Mammary epithelial cell (primary cell): ENCODE measurements around the gene PITPNM2.

Source experiments
- EZH2 ChIP-seq: IDR thresholded peaks from 2 replicates; pipeline ENCODE4 v1.6.1; 2012; ENCODE audit warnings: low read length, inconsistent platforms, borderline replicate concordance
- TF ChIP-seq, protein P1 (sequence below), 2 donors: IDR thresholded peaks in 1 of 2; conservative IDR thresholded peaks in 1 of 2; 2 replicates each; pipeline ENCODE4 v1.5.1; 2011 to 2012; ENCODE audit warnings: inconsistent platforms in 2 of 2, low read length in 2 of 2, mild to moderate bottlenecking in 2 of 2, control low read depth in 1 of 2, low read depth in 1 of 2; ENCODE audit not compliant: insufficient read depth in 1 of 2; ENCODE audit errors: extremely low read depth in 1 of 2

DNA sequence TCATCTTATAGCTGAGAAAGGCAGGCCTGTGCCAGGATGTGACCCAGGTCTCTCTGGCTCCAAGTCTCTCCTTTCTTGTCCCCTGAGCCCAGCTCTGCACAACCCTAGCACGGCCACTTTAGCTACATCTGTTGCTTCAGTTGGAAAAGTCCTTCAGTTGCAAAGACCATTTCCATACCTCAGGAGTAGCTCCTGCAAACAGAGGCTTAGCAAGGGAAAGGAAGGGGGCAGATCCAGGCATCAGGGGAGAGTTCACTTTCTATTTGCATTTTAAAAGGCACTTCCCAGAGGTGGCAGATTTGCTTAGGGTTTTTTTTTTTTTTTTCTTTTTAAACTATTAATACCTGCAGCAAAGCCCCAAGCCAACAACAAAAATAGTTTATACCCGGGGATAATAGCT, 3.0 kb upstream of the PITPNM2 start:
- TF ChIP-seq, protein P1, sequence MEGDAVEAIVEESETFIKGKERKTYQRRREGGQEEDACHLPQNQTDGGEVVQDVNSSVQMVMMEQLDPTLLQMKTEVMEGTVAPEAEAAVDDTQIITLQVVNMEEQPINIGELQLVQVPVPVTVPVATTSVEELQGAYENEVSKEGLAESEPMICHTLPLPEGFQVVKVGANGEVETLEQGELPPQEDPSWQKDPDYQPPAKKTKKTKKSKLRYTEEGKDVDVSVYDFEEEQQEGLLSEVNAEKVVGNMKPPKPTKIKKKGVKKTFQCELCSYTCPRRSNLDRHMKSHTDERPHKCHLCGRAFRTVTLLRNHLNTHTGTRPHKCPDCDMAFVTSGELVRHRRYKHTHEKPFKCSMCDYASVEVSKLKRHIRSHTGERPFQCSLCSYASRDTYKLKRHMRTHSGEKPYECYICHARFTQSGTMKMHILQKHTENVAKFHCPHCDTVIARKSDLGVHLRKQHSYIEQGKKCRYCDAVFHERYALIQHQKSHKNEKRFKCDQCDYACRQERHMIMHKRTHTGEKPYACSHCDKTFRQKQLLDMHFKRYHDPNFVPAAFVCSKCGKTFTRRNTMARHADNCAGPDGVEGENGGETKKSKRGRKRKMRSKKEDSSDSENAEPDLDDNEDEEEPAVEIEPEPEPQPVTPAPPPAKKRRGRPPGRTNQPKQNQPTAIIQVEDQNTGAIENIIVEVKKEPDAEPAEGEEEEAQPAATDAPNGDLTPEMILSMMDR (conservative IDR thresholded peaks at IDR 0.05 in 1 of 2, IDR thresholded peaks at IDR 0.05 in 1 of 2; ENCODE audit: extremely low read depth in 1 of 2, insufficient read depth in 1 of 2, low read depth in 1 of 2, low read length in 2 of 2) = no peak
- TF ChIP-seq EZH2 = no peak
